Measurements from ENCODE around the gene SYNJ2.

DNA sequence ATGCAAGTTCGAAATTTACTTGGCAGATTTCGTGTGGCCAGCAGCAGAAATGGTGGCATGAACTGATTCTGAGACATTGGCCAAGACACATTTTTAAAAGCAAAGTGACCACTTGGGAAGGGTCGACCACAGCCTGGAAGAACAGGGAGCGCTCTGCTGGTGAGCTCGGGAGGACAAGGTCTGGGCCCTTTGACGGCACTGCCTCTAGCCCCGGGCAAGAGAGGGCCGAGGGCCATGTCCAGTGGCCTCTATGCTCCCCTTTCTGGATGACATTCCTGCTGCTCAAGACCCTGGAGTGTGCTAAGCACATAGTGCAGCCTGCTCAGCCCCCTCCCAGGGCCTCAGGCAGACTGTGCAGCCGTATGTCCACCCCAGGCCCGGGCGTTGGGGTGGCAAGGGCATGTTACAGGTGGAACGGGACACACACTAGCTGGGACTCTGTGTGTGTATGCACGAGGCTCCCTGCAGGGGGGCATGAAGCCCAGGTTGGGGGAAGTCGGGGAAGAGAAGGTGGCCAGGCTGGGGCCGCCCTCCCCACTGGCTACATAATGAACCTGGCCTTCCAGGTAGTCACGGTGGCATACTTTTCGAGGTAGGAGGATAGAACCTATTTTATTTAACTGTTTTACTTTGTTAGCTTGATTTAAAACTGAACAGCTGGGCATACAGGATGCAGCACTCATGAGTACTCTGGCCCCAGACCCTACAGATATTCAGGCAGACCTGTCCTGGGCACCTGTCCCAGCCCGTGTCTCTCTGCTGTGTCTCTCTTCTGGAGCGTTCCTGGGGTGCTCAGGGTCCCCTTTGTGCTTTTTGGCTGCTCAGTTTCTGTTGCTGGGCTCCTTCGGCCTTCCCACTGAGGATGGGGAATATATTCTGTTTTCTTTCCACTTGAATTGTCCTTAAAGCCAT lies 6.4 kb downstream of the SYNJ2 start:
- TF ChIP-seq, protein P1, sequence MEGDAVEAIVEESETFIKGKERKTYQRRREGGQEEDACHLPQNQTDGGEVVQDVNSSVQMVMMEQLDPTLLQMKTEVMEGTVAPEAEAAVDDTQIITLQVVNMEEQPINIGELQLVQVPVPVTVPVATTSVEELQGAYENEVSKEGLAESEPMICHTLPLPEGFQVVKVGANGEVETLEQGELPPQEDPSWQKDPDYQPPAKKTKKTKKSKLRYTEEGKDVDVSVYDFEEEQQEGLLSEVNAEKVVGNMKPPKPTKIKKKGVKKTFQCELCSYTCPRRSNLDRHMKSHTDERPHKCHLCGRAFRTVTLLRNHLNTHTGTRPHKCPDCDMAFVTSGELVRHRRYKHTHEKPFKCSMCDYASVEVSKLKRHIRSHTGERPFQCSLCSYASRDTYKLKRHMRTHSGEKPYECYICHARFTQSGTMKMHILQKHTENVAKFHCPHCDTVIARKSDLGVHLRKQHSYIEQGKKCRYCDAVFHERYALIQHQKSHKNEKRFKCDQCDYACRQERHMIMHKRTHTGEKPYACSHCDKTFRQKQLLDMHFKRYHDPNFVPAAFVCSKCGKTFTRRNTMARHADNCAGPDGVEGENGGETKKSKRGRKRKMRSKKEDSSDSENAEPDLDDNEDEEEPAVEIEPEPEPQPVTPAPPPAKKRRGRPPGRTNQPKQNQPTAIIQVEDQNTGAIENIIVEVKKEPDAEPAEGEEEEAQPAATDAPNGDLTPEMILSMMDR (IDR thresholded peaks at IDR 0.05), result no peak
- TF ChIP-seq POLR2A (IDR thresholded peaks at IDR 0.05), result no peak
